ENCODE measurements around the gene ZNF814.

DNA sequence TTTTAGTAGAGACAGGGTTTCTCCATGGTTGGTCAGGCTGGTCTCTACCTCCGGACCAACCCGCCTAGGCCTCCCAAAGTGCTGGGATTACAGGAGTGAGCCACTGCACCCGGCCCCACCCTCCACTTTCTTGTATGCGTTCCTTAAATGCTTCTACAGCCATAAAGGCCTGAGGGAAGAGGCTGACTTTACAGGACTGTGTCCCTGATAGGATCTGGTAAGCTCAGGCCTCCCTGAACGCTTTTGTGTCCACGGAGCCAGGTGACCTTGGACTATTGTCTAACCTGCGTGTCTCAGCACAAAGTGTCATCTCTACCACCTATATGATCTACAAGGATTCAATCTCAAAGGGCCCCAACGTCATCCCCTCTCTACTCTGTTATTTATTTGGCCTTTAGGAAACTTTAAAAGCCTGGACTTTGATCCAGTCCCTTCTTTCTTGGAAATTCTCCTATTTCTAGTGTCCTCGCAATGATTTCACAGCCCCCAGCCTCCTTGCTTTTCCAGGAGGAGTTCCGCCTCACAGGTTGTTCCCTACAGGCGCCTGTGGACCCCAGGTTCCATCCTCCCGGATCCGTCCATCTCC lies 74.8 kb downstream of the ZNF814 start:
- TF ChIP-seq, protein P1, sequence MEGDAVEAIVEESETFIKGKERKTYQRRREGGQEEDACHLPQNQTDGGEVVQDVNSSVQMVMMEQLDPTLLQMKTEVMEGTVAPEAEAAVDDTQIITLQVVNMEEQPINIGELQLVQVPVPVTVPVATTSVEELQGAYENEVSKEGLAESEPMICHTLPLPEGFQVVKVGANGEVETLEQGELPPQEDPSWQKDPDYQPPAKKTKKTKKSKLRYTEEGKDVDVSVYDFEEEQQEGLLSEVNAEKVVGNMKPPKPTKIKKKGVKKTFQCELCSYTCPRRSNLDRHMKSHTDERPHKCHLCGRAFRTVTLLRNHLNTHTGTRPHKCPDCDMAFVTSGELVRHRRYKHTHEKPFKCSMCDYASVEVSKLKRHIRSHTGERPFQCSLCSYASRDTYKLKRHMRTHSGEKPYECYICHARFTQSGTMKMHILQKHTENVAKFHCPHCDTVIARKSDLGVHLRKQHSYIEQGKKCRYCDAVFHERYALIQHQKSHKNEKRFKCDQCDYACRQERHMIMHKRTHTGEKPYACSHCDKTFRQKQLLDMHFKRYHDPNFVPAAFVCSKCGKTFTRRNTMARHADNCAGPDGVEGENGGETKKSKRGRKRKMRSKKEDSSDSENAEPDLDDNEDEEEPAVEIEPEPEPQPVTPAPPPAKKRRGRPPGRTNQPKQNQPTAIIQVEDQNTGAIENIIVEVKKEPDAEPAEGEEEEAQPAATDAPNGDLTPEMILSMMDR (conservative IDR thresholded peaks at IDR 0.05 in 1 of 2, IDR thresholded peaks at IDR 0.05 in 1 of 2; ENCODE audit: low read depth in 1 of 2, low read length in 2 of 2) = no peak
- no peak for TF ChIP-seq EZH2 (IDR thresholded peaks at IDR 0.05; ENCODE audit: low read length, missing control alignments)

Data from fibroblast of lung (primary cell).